HepG2 (cell line): ENCODE data around the gene SOBP. TPM values are rescaled to one million over a fixed set of nuclear protein-coding genes. Genes with fewer than 3 reads are reported as not detected.
A peak's percentile ranks its signal among the peaks of the same experiment; 100 is the strongest.

Experiments
- ATF2 ChIP-seq: sonication (generic); formaldehyde crosslinking; IDR thresholded peaks from 2 replicates; pipeline ENCODE4 v1.4.0; 2020; ENCODE audit warnings: missing genetic modification reagents
- BORCS8-MEF2B ChIP-seq: sonication (generic); formaldehyde crosslinking; IDR thresholded peaks from 2 replicates; pipeline ENCODE4 v1.8.0; 2022; ENCODE audit warnings: mild to moderate bottlenecking, missing genetic modification reagents
- CREM ChIP-seq, 2 experiments: sonication (generic) in 1 of 2; formaldehyde crosslinking in 1 of 2; IDR thresholded peaks; 2 replicates each; pipeline versions ENCODE4 v1.4.0 to v1.6.1; 2016 to 2020; ENCODE audit warnings: antibody characterized with exemption in 1 of 2, mild to moderate bottlenecking in 1 of 2, missing genetic modification reagents in 1 of 2
- DR1 ChIP-seq: sonication (generic); formaldehyde crosslinking; IDR thresholded peaks from 2 replicates; pipeline ENCODE4 v1.8.0; 2021; ENCODE audit warnings: mild to moderate bottlenecking, missing genetic modification reagents, inconsistent platforms
- FOSL2 ChIP-seq: sonication (generic); formaldehyde crosslinking; IDR thresholded peaks from 2 replicates; pipeline ENCODE4 v1.4.0; 2020; ENCODE audit warnings: missing genetic modification reagents
- ISX ChIP-seq: sonication (generic); formaldehyde crosslinking; conservative IDR thresholded peaks from 2 replicates; pipeline ENCODE4 v1.5.0; 2020; ENCODE audit warnings: missing genetic modification reagents
- MAFG ChIP-seq: sonication (generic); formaldehyde crosslinking; IDR thresholded peaks from 2 replicates; pipeline ENCODE4 v1.5.1; 2020; ENCODE audit warnings: mild to moderate bottlenecking, missing genetic modification reagents
- NFKB2 ChIP-seq: sonication (generic); formaldehyde crosslinking; IDR thresholded peaks from 2 replicates; pipeline ENCODE4 v1.4.0; 2020; ENCODE audit warnings: missing genetic modification reagents, borderline replicate concordance
- RAD21 ChIP-seq: fragments of 450-650 bp; formaldehyde crosslinking; IDR thresholded peaks from 2 replicates; pipeline ENCODE4 v1.5.0; 2020; ENCODE audit warnings: mild to moderate bottlenecking
- SRSF1 ChIP-seq: fragments of 200-400 bp; formaldehyde crosslinking; optimal IDR thresholded peaks from 2 replicates; pipeline ENCODE3; 2017; ENCODE audit warnings: mild to moderate bottlenecking, low read depth, low read length, moderate library complexity
- TCF12 ChIP-seq, 2 experiments: fragments of 450-650 bp in 1 of 2; sonication (generic) in 1 of 2; formaldehyde crosslinking in 1 of 2; IDR thresholded peaks; 2 replicates each; pipeline versions ENCODE4 v1.6.1 to v1.8.0; 2017 to 2022; ENCODE audit warnings: antibody characterized with exemption in 1 of 2, mild to moderate bottlenecking in 1 of 2, missing genetic modification reagents in 1 of 2, moderate library complexity in 1 of 2
- ZMYM3 ChIP-seq: sonication (generic); formaldehyde crosslinking; IDR thresholded peaks from 2 replicates; pipeline ENCODE4 v1.5.1; 2020; ENCODE audit warnings: mild to moderate bottlenecking, missing genetic modification reagents
- ZNF205 ChIP-seq: IDR thresholded peaks from 2 replicates; pipeline ENCODE4 v1.6.1; 2018; ENCODE audit warnings: missing biosample characterization, missing genetic modification reagents
- ZNF350 ChIP-seq: sonication (generic); formaldehyde crosslinking; IDR thresholded peaks from 2 replicates; pipeline ENCODE4 v1.4.0; 2020; ENCODE audit warnings: mild to moderate bottlenecking, low read depth, missing genetic modification reagents, borderline replicate concordance
- ZNF605 ChIP-seq: sonication (generic); formaldehyde crosslinking; IDR thresholded peaks from 2 replicates; pipeline ENCODE4 v1.8.0; 2022; ENCODE audit warnings: mild to moderate bottlenecking, missing genetic modification reagents
- ZNF609 ChIP-seq: sonication (generic); formaldehyde crosslinking; IDR thresholded peaks from 2 replicates; pipeline ENCODE4 v1.4.0; 2020; ENCODE audit warnings: mild to moderate bottlenecking, missing genetic modification reagents, borderline replicate concordance
- ZNF614 ChIP-seq: IDR thresholded peaks from 2 replicates; pipeline ENCODE4 v1.6.1; 2018; ENCODE audit warnings: missing biosample characterization, missing genetic modification reagents, inconsistent platforms, borderline replicate concordance
- ZNF792 ChIP-seq: IDR thresholded peaks from 2 replicates; pipeline ENCODE4 v1.6.1; 2016
- polyA plus RNA-seq, 8 experiments: library from polyadenylated mRNA; depleted of rRNA in 3 of 8; stranded (reverse) in 7 of 8; unstranded in 1 of 8; fragments of >200 nt; fragmentation: Illumina TruSeq in 4 of 8; extraction: Trizol in 4 of 8; gene quantifications; 2 replicates each; pipeline versions ENCODE4 v1.2.1 to v1.2.3, GENCODE V29; 2011 to 2016; ENCODE audit warnings: low read depth in 4 of 8, missing spikeins in 1 of 8, mixed read lengths in 1 of 8; ENCODE audit not compliant: insufficient read depth in 1 of 8
- total RNA-seq, 5 experiments: library from RNA; depleted of rRNA; stranded (reverse); fragments of >200 nt; fragmentation: Illumina TruSeq; extraction: Trizol; gene quantifications; 2 replicates each; pipeline ENCODE4 v1.2.3, GENCODE V29; 2016; ENCODE audit warnings: low read depth in 1 of 5
- TF ChIP-seq, protein P1 (sequence below): sonication (generic); formaldehyde crosslinking; IDR thresholded peaks from 2 replicates; pipeline ENCODE4 v1.4.0; 2020; ENCODE audit warnings: missing genetic modification reagents
- TF ChIP-seq, protein P2 (sequence below): sonication (generic); formaldehyde crosslinking; IDR thresholded peaks from 2 replicates; pipeline ENCODE4 v1.4.0; 2020; ENCODE audit warnings: mild to moderate bottlenecking, low read depth, missing genetic modification reagents

Gene SOBP
- total and polyA plus RNA-seq, 2 of the 13 experiments (the other 11 are each of a cell fraction or from before 2014, with no cell fraction given): 1.5 to 6.9 TPM

DNA sequence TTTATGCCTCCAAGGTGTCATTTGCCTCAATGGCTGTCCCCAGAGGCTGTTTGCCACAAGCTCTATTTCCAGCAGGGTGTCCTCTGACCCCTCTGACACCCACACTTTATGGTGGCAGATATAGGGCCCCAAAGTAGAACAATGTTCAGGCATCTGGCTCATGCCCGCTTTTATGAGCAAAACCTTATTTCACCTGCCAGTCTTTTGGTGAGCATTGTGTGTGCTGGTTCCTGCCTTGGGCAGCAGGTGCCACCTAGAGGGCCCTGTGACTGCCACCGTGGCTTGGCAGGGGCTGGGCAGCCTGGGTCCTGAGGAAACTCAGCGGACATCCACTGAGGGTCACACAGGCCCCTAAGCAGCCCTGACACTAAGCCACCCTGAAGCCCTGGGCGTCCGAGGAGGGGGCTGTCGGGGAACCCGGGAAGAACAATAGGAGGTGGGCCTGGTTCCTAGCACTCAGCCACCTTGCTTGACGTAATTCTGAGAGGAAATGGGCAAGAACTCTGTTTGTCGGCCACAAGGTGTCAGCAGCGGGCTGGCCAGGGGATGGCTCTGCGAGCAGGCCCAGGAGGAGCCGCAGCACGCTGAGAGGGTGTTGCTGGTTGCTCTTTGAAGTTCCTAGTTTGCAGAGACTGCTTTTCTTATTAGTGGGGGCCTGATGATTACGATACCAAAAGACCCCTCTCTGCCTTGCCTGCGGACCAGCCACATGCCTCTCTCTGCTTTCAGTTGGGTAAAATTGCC, 185.2 kb downstream of the SOBP start (continued):
- no peak for TF ChIP-seq NFKB2 (CRISPR knock-in tag)
- 0 out of 2 replicates have a peak, but pooled peaks have one; percentile 70 for TF ChIP-seq ZNF614 (CRISPR knock-in tag)
- TF ChIP-seq CREM (IDR thresholded peaks at IDR 0.05): peak; percentile 27; the same call in 1 of the 2 replicates
- TF ChIP-seq CREM (CRISPR knock-in tag; IDR thresholded peaks at IDR 0.05): no peak
- no peak for TF ChIP-seq ZNF609
- TF ChIP-seq ZNF792 (CRISPR knock-in tag): no peak
- TF ChIP-seq, protein P1, sequence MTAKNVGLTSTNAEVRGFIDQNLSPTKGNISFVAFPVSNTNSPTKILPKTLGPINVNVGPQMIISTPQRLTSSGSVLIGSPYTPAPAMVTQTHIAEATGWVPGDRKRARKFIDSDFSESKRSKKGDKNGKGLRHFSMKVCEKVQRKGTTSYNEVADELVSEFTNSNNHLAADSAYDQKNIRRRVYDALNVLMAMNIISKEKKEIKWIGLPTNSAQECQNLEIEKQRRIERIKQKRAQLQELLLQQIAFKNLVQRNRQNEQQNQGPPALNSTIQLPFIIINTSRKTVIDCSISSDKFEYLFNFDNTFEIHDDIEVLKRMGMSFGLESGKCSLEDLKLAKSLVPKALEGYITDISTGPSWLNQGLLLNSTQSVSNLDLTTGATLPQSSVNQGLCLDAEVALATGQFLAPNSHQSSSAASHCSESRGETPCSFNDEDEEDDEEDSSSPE (CRISPR knock-in tag): no peak
- peak; percentile 59; the same call in 1 of the 2 replicates for TF ChIP-seq ZMYM3 (CRISPR knock-in tag)
- TF ChIP-seq ISX: no peak
- TF ChIP-seq ZNF205 (CRISPR knock-in tag): 0 out of 2 replicates have a peak, but pooled peaks have one; percentile 19
- no peak for TF ChIP-seq MAFG
- peak; percentile 18 for TF ChIP-seq SRSF1
- no peak for TF ChIP-seq TCF12 (IDR thresholded peaks at IDR 0.05)
- no peak for TF ChIP-seq TCF12 (CRISPR knock-in tag; IDR thresholded peaks at IDR 0.05)
- TF ChIP-seq, protein P2, sequence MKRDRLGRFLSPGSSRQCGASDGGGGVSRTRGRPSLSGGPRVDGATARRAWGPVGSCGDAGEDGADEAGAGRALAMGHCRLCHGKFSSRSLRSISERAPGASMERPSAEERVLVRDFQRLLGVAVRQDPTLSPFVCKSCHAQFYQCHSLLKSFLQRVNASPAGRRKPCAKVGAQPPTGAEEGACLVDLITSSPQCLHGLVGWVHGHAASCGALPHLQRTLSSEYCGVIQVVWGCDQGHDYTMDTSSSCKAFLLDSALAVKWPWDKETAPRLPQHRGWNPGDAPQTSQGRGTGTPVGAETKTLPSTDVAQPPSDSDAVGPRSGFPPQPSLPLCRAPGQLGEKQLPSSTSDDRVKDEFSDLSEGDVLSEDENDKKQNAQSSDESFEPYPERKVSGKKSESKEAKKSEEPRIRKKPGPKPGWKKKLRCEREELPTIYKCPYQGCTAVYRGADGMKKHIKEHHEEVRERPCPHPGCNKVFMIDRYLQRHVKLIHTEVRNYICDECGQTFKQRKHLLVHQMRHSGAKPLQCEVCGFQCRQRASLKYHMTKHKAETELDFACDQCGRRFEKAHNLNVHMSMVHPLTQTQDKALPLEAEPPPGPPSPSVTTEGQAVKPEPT (CRISPR knock-in tag): 0 out of 2 replicates have a peak, but pooled peaks have one; percentile 21
- TF ChIP-seq ZNF605 (CRISPR knock-in tag): peak; percentile 82
- TF ChIP-seq ATF2 (CRISPR knock-in tag): peak; percentile 74; the same call in 1 of the 2 replicates
- TF ChIP-seq FOSL2: peak; percentile 40
- TF ChIP-seq ZNF350 (CRISPR knock-in tag): peak; percentile 28; the same call in 1 of the 2 replicates
- TF ChIP-seq BORCS8-MEF2B: 0 out of 2 replicates have a peak, but pooled peaks have one; percentile 26
- peak; percentile 92 for TF ChIP-seq RAD21 (CRISPR knock-in tag)
- no peak for TF ChIP-seq DR1 (CRISPR knock-in tag)
